ENCODE measurements around the gene OARD1.

- no peak for TF ChIP-seq CTCF (IDR thresholded peaks at IDR 0.05 in 4 of 5, conservative IDR thresholded peaks at IDR 0.05 in 1 of 5)
- TF ChIP-seq POLR2A (IDR thresholded peaks at IDR 0.05) = no peak
These were observed 21.6 kb upstream of the OARD1 start for GRCh38 chr6:41093729-41094128.
